DMS153 treated with DMSO at 0.1 percent for 48 hours (cell line): ENCODE data around the gene WDR37.
"Not testable (repeated sequence)": the region's sequence is repeated elsewhere in the genome, so short reads cannot be mapped to it uniquely, and the experiment has no call there.

ENCODE experiments used
- DNase-seq: peaks from one replicate; lab custom pipeline; 2025; ENCODE audit not compliant: unreplicated experiment; lab: John Stamatoyannopoulos, UW

The WDR37 gene

GRCh38 chr10:1040133-1040532, 16.1 kb upstream of the WDR37 start:
- DNase-seq: no peak

- DNase-seq: no peak
Observed at GRCh38 chr10:1041514-1041913, 14.7 kb upstream of the WDR37 start.

GRCh38 chr10:1043532-1043995, 12.6 kb upstream of the WDR37 start:
- DNase-seq: no peak

GRCh38 chr10:1044146-1044545, 12.0 kb upstream of the WDR37 start:
- DNase-seq: no peak

GRCh38 chr10:1044964-1045363, 11.2 kb upstream of the WDR37 start:
- DNase-seq: no peak

GRCh38 chr10:1045415-1045814, 10.8 kb upstream of the WDR37 start:
- DNase-seq: no peak

GRCh38 chr10:1047937-1048336, 8.2 kb upstream of the WDR37 start:
- no peak for DNase-seq

- no peak for DNase-seq
Observed at GRCh38 chr10:1048349-1048731, 7.8 kb upstream of the WDR37 start.

- peak; percentile 51 for DNase-seq
Observed at GRCh38 chr10:1048732-1049424, 7.3 kb upstream of the WDR37 start, which contains the start of gene IDI1. Gene IDI1 (minus strand): TSS chr10:1049119. CDS start chr10:1049003, 116 bp downstream.

- no peak for DNase-seq
Observed at GRCh38 chr10:1049425-1049958, 6.7 kb upstream of the WDR37 start.

GRCh38 chr10:1050145-1050544, 6.0 kb upstream of the WDR37 start:
- DNase-seq: no peak

GRCh38 chr10:1050554-1050953, 5.6 kb upstream of the WDR37 start:
- DNase-seq: no peak

GRCh38 chr10:1054684-1055083, 1.5 kb upstream of the WDR37 start:
- no peak for DNase-seq

- no peak for DNase-seq
Observed at GRCh38 chr10:1057106-1057657, 997 bp downstream of the WDR37 start.

- no peak for DNase-seq
Observed at GRCh38 chr10:1058017-1058416, 1.8 kb downstream of the WDR37 start.

- no peak for DNase-seq
Observed at GRCh38 chr10:1059902-1060301, 3.7 kb downstream of the WDR37 start.

- DNase-seq: no peak
Observed at GRCh38 chr10:1061930-1062774, 6.0 kb downstream of the WDR37 start.

- DNase-seq: no peak
Observed at GRCh38 chr10:1063232-1063865, 7.2 kb downstream of the WDR37 start.

- DNase-seq: no peak
Observed at GRCh38 chr10:1064964-1065247, 8.7 kb downstream of the WDR37 start.

- DNase-seq: not testable (repeated sequence)
Observed at GRCh38 chr10:1066734-1067133, 10.5 kb downstream of the WDR37 start.
